Astrocyte of the spinal cord (primary cell): Measurements from ENCODE around the gene SIVA1.

Experiments
- DNase-seq: peaks from one replicate; pipeline ENCODE4 v3.0.0; 2011; ENCODE audit warnings: low read depth, low spot score
- H3K4me3 ChIP-seq: 2 replicates; pipeline ENCODE4 v1.5.1; 2011; ENCODE audit warnings: low read depth, mild to moderate bottlenecking, low read length, moderate library complexity
- in situ Hi-C: cut with HindIII; loops from 2 replicates; pipeline ENCODE4 v1.10.0; 2017; ENCODE audit warnings: low sequenced_read_pairs
- TF ChIP-seq, protein P1 (sequence below): IDR thresholded peaks from 2 replicates; pipeline ENCODE4 v1.5.1; 2012; ENCODE audit warnings: low read depth, mild to moderate bottlenecking, low read length, inconsistent platforms

SIVA1 gene

DNA sequence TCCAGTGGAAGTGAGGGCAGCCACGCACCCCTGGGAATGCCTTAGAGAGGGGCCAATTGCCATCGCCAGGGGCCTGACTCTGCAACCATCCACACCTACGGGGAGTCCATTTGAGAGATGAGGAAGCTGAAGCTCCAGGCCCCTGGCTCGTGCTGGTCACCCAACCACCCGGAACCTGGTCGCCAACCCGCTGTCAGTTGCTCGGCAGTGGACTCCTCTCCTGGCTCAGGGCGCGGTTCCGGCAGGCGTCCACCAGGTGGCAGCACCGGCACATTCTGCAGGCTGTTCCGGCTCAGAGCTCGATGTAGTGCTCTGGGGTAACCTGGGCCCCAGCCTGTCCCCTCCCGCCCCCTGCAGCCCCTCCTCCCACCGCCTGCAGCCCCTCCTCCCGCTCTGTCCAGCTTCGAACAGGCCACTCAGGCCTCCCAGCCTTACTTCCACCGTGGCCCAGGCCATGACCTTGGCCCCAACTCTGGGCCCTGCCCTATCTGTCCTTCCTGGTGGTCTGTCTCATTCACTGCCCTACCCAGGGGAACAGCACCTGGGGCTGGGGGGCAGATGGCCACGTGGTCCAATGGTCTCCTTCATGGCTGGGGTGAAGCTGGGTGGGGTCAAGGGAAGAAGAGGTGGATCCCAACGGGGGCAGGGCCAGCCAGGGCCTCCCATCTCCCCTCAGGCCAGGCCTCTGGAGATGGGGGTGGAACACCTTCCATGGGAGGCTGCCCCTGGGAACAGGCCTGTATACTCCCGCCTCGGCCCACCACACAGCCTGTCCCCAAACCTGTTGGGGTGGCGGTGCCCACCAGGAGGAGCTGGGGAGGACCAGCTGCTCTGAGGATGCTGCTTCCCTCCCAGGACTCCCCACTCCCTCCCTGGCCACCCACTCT, 15.7 kb downstream of the SIVA1 start:
- TF ChIP-seq, protein P1, sequence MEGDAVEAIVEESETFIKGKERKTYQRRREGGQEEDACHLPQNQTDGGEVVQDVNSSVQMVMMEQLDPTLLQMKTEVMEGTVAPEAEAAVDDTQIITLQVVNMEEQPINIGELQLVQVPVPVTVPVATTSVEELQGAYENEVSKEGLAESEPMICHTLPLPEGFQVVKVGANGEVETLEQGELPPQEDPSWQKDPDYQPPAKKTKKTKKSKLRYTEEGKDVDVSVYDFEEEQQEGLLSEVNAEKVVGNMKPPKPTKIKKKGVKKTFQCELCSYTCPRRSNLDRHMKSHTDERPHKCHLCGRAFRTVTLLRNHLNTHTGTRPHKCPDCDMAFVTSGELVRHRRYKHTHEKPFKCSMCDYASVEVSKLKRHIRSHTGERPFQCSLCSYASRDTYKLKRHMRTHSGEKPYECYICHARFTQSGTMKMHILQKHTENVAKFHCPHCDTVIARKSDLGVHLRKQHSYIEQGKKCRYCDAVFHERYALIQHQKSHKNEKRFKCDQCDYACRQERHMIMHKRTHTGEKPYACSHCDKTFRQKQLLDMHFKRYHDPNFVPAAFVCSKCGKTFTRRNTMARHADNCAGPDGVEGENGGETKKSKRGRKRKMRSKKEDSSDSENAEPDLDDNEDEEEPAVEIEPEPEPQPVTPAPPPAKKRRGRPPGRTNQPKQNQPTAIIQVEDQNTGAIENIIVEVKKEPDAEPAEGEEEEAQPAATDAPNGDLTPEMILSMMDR: peak; percentile 89
- H3K4me3 ChIP-seq: no peak overlapping the region
- in situ Hi-C loops: no loop called here
- peak; percentile 73 for DNase-seq

- H3K4me3 ChIP-seq: no peak overlapping the region
- DNase-seq: no peak
- TF ChIP-seq, protein P1: no peak
- in situ Hi-C loops: no loop called here
Measured at GRCh38 chr14:104769324-104770071, 16.6 kb downstream of the SIVA1 start.

- in situ Hi-C loops: no loop called here
- DNase-seq: no peak
- no peak overlapping the region for H3K4me3 ChIP-seq
- TF ChIP-seq, protein P1: no peak
Measured at GRCh38 chr14:104770072-104770579, 17.2 kb downstream of the SIVA1 start.

GRCh38 chr14:104770851-104771272, 17.9 kb downstream of the SIVA1 start:
- no peak for DNase-seq
- TF ChIP-seq, protein P1: peak; percentile 68
- H3K4me3 ChIP-seq: no peak overlapping the region
- in situ Hi-C loops: no loop called here

GRCh38 chr14:104771374-104771773, 18.4 kb downstream of the SIVA1 start:
- DNase-seq: no peak
- TF ChIP-seq, protein P1: no peak
- in situ Hi-C loops: no loop called here
- H3K4me3 ChIP-seq: no peak overlapping the region

GRCh38 chr14:104771918-104772706, 19.2 kb downstream of the SIVA1 start:
- H3K4me3 ChIP-seq: no peak overlapping the region
- TF ChIP-seq, protein P1: no peak
- DNase-seq: no peak
- in situ Hi-C loops: no loop called here
